Testis (tissue), 2 donors: ENCODE data around the gene TOX2.

ENCODE experiments used
- CTCF ChIP-seq, 3 experiments: fragments of 450-650 bp in 2 of 3; fragments of 200-600 bp in 1 of 3; sonication (generic) in 1 of 3; IDR thresholded peaks; one replicate each; pipeline ENCODE4 v1.5.1; 2016 to 2019; ENCODE audit warnings: antibody characterized with exemption in 3 of 3, mild to moderate bottlenecking in 2 of 3, moderate library complexity in 1 of 3
- POLR2A ChIP-seq: fragments of 450-650 bp; IDR thresholded peaks from one replicate; pipeline ENCODE4 v1.6.1; 2017; ENCODE audit warnings: antibody characterized with exemption, mild to moderate bottlenecking, moderate library complexity

GRCh38 chr20:43973231-43973630 is 58.6 kb downstream of the TOX2 start:
- TF ChIP-seq CTCF (IDR thresholded peaks at IDR 0.05) (no peak), POLR2A (no peak)
